ENCODE measurements around the gene FCN3.

FCN3 gene

GRCh38 chr1:27356619-27357280, 17.9 kb downstream of the FCN3 start:
- no peak for FAIRE-seq

GRCh38 chr1:27356277-27356618, 18.4 kb downstream of the FCN3 start:
- no peak for FAIRE-seq

- no peak for FAIRE-seq
Measured at GRCh38 chr1:27355683-27356082, 18.9 kb downstream of the FCN3 start.

- no peak for FAIRE-seq
Measured at GRCh38 chr1:27353629-27354028, 21.0 kb downstream of the FCN3 start.

- no peak for FAIRE-seq
Measured at GRCh38 chr1:27353166-27353565, 21.5 kb downstream of the FCN3 start.

GRCh38 chr1:27351541-27352107, 23.0 kb downstream of the FCN3 start:
- FAIRE-seq = no peak

GRCh38 chr1:27350663-27351540, 23.7 kb downstream of the FCN3 start:
- no peak for FAIRE-seq

- FAIRE-seq = no peak
Measured at GRCh38 chr1:27349784-27350662, 24.6 kb downstream of the FCN3 start.

GRCh38 chr1:27348861-27349783, 25.5 kb downstream of the FCN3 start:
- FAIRE-seq = no peak

- no peak for FAIRE-seq
Measured at GRCh38 chr1:27346991-27347624, 27.5 kb downstream of the FCN3 start.

GRCh38 chr1:27346357-27346756, 28.3 kb downstream of the FCN3 start:
- no peak for FAIRE-seq

GRCh38 chr1:27345272-27345671, 29.4 kb downstream of the FCN3 start:
- no peak for FAIRE-seq

- FAIRE-seq = no peak
Measured at GRCh38 chr1:27343639-27344025, 31.0 kb downstream of the FCN3 start.

GRCh38 chr1:27342778-27343638, 31.6 kb downstream of the FCN3 start:
- FAIRE-seq = no peak

GRCh38 chr1:27342391-27342777, 32.2 kb downstream of the FCN3 start:
- FAIRE-seq = no peak

- FAIRE-seq = no peak
Measured at GRCh38 chr1:27341525-27342252, 32.9 kb downstream of the FCN3 start, which contains the start of gene SYTL1. SYTL1 (plus strand) TSS chr1:27342022; CDS start chr1:27345335, 3,313 bp downstream.

- no peak for FAIRE-seq
Measured at GRCh38 chr1:27339213-27339612, 35.4 kb downstream of the FCN3 start.

GRCh38 chr1:27338751-27339150, 35.9 kb downstream of the FCN3 start:
- FAIRE-seq = no peak

- FAIRE-seq = no peak
Measured at GRCh38 chr1:27336756-27337155, 37.9 kb downstream of the FCN3 start.
